Stimulated activated naive CD4-positive, alpha-beta T cell treated with Interleukin-2 at 50 U/mL for 16 hours (primary cell): ENCODE results near the gene SLC17A6.

Experiments
- DNase-seq: peaks from one replicate; lab custom pipeline; 2025; lab: John Stamatoyannopoulos, UW

SLC17A6 gene

DNA sequence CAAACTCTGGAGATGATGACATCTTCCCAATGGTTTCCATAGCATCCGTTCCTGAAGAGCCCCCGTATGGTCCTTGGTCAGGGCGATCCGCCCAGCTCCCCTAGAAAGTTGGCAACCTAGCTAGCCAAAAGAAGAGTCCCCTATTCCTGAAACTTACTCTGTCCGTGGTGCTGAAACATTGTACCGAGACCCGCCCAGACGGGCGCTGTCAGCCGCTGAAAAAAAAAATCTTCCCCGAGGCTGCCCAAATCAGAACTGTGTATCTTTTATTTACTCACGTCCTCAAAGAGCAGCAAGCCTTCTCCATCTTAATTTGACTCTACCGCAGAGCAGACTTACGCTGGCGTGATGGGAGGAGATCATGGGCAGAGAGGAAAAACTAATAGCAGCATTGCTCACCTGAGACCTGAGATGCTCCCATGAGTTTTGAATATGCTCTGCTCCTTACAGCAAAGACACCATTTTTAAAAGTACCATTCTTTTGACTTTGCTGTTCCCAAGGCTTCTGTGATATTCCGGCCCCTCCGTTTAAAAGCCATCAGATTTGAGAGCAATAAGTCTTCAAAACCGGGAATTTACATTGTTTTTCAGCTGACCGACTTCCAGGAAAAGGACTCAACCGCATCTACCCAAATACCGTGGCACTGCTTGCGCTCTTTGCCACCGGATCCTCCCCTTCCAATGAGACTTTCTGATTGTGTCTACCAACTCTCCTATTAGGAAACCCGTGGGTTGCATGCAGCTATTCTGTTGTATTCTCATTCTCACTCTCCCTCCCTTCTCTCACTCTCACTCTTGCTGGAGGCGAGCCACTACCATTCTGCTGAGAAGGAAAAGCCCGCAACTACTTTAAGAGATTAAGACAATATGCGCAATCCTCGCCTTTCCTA lies at the start of gene SLC17A6:
Gene SLC17A6, plus strand, starts transcription at position 786 of the 890 bp plus-strand sequence. CDS start 153 bp downstream, outside the sequence.
- no peak for DNase-seq

DNA sequence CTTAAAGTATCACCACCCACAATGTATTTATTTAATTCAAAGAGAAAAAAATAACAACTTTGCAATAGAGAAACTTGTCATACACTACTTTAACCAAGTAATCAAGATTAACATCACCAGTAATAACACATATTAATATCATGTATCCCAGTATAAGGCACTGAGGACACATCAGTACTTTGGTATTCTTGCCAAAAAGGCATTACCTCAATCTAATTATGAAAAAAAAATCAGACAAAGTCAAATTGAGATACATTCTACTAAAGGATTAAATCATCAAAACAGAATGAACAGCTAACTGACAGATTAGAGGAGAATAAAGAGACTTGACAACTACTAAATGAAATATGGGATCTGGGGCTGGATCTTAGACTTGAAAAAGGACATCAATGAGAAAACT lies 35.8 kb upstream of the SLC17A6 start:
- DNase-seq, result no peak

DNA sequence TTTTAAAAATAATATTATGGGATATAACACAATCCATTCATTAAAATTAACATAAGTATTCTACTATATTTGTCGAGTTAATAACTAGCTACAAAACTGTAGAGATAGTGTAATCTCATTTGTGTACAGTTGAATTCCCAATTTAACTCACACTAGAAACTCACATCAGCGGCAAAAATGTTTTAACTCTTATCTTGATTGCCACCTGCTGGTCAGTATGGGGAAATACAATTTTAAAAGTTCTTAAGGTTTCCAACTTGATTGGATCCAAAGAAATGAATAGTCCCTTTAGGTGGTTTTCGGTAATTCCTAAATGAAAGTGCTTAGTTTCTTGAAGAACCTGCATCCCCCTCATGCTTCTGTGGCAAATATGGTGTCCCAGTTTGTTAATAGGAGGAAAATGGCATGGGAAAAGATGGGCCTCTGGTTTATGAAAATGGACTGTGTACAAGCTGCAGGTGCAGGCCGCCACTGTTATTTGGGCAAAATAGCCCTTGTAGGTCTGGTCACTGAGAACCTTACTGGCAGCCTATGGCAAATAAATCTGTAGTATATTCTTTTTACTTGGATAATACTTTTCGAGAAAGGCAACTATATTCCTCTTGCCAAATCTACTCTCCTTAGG lies 33.7 kb upstream of the SLC17A6 start:
- DNase-seq, result no peak

DNA sequence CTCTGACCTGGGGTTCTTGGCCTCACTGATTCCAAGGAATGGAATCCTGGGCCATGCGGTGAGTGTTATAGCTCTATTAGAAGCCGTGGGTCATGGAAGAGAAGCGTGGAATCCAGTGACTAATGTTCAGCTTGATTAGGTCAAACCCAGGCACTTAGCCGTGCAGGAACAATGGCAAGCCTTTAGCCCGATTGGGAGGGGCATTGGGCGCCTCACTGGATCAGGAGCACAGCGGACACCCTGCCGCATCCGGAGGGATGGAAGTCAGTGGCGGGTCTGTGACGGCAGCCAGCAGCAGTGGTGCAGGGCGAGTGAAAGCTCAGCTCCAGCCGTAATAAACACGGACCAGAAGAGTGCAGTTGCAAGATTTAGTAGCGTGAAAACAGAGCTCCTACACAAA lies 20.5 kb upstream of the SLC17A6 start:
- DNase-seq, result no peak

DNA sequence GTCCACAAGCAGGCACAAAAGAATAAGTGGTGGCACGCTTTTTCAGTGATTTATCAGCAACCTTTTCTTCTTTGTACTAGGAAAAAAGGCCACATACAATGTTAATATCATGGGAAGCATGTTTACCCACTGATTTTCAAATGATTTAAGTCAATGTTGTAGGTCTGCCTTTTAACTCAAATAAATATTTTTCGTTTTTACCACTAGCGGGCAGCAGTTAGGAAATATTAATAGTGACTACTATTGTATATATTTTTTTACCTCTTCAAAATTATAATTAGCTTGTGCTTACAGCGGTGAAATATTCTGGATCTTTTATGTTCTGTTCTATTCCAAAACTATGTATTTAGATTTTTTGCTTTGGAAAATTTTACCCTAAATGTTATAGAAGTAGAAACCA lies 6.4 kb upstream of the SLC17A6 start:
- no peak for DNase-seq

DNA sequence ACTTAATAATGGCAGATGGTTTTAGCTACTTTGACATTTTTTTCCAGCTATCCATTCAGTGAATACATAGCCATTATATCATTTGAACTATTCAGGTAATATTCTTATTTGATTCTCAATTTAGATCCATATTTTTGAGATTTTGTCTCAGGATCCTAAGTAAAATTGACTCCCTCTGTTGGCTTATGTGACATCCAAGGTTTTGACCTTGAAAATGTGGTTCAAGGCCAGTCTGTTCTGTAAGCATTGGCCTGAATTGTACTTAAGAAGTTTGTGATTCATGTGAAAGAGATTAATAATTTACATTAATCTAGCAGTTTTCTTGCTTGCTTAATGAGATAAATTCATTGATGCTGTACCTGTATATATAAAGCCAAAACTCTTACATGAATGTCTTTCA lies 1.6 kb upstream of the SLC17A6 start:
- no peak for DNase-seq

DNA sequence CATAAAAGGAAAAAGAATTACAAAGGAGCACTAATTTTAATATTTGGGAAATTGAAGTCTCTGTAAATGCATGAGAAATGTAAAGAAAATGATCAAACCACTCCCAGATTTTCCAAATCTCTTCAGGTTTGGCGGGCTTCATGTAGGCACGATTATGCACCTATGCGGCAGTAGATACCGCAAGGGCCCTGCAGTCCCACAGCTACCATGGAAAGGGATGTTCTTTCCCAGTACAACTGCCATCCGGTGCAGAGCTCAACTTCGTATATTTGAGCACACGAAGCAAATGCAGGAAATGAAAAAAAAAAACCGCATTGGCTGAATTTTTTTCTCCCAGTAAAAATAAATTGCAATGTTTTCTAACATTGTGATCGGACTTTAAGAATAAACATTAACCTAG lies 1.4 kb downstream of the SLC17A6 start:
- no peak for DNase-seq

DNA sequence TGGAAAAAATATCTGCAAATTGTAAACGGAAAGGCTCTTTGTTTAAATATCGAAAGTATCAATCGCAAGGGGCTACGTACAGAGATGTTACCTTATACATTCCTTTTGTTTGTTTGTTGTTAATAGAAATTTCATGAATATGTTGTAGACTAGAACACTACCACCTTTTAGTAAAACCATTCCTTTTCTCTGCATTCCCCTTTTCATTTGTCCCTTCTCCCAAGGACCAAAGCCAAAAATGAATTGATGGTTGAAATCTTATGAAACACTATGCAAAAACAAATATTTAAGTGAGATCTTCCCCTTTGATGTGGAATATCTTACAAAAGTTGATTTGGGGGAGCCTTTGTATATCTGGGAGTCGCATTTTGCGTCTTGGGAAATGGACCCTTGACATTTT lies 2.1 kb downstream of the SLC17A6 start:
- DNase-seq, result no peak

DNA sequence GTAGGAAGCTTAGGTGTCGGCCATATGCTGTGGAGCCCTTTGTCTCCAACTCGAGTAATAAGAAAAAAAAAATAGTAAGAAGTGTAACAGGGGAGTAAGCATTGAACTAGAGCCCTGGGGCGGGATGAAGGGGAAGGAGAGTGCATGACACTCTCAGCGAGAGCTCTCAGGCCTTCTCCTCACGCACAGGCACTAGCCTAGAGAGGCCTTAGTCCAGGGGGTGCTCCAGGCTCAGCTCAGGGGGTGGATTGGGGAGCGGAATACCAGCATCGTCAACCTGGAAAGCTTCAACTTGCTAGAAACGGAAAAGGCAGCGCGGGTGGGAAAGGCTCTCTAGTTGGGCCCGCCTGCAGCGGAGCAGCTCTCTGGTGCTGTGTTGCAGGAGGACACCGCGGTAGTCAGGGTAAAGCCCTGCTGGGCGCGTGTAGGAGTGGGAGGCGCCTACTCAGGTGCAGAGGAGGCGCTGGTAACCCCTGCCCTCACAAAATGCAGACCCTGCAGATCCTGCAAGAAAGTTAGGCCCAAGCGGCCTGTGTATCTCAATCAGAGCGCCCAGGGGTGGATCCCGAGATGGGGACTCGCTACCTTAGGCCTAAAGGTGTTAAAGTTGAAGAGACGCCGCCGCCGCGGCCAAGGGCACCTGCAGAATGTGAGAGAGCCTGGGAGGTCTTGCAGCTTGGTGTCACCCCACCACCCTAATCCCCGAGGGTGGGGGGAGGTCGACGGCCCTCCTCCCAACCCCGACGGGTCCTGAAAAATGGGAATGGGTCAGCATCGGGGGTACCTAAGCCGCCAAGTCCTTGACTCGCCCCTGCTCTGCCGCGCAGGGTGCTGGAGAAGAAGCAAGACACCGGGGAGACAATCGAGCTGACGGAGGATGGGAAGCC lies 2.8 kb downstream of the SLC17A6 start:
- no peak for DNase-seq

DNA sequence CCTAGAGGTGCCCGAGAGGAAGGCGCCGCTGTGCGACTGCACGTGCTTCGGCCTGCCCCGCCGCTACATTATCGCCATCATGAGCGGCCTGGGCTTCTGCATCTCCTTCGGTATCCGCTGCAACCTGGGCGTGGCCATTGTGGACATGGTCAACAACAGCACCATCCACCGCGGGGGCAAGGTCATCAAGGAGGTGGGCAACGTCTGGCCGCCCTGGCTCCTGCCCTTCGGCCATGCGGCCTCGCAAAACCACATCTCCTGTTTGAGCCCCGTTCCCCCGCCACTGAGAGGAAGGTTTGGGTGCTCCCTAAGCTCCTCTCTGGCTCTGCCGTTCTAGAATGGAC lies 3.4 kb downstream of the SLC17A6 start:
- no peak for DNase-seq

DNA sequence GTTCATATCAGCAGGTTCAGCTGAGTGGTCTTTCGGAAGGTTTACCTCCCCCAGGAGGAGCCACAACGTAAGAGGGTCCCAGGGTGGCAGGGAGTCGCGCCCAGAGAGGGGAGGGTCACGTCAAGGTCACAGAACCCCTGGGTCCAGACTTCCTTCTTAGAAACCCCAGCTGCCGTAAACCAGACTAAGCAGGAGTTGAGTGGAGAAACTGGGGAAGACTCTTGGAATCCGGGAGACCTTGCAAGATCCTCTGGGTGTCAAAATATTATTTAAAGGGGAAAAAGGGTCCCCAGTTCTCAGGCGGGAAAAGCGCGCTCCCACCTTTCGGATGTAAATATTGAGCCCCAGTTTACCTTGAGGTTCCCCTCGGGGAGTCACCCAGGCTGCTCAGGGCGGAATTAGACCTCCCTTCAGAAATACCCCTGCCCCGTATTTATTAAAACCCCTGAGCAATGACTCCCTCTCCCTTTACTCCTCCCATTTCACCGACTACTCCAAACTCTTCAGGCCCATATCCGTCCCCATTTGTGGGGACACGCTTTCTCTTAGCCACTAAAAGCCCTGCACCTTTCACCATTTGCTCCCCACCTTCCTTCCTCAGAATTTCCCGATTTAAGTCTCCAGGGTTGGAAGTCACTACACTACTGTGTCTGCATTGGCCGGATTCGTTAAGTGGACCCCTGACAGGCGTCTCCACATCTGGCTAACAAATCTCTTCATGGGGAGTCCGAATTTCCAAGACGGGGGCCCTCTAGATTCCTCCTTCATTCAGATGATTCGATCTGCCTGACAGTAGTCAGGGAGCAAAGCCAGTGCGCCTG lies 4.2 kb downstream of the SLC17A6 start:
- no peak for DNase-seq

DNA sequence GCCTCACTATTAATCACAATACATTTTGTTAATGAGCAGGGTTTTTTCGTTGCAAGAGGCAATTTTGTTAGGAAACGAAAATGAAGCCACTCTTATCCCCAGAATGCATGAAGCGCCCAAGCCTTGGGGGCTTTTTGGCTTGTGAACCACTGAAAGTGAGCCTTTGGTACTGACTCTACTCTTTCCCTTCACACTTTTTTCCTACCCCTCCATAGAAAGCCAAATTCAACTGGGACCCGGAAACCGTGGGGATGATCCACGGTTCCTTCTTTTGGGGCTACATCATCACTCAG lies 4.8 kb downstream of the SLC17A6 start:
- DNase-seq, result no peak

DNA sequence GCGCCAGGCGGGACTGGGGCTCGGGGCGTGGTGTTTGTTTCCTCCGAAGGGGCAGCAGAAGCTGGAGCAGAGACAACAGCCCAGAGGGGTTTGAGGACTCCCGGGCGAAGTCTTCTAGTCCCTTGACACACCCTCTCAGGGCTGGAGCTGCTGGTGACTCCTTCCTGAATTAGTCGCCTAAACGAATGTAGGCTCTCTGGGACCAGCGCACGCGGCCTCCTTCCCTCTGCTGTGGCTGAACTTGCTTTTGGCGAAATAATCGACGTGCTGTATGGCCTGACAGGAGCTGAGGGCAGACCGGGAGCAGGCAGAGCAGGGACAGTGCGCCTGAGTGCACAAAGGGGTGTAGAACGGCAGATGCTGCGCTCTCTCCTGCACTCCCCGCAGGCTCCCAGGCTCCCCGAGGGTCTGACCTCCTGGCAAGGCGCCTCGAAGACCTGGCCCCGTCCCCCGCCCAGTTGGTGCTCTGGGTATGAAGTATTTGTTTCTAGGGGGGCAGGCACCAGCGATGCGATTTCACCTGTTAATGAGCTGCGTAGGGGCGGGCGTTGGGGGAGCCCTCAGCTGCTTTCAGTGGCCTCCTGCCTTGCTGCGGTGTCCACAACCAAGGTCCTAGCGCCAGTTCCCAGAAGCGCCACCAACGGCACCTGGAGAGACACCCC lies 5.3 kb downstream of the SLC17A6 start:
- no peak for DNase-seq

DNA sequence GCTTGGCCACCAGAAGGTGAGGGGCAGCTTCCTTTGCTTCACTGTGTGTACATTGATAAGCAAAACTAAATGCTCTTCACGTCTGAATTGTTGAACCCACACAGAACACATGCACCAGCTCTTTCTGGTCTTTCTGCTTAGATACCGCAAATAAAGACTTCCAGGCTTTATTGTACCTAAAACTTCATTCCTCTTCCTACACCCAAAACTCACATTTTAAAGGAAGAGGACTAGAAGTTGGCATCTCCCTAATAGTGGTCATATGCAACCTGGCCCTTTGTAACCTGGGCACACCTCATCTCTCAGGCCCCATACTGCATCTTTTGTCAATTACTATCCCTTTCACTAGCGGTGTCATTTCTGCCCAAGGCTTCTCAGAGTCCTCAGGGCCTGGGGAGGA lies 5.9 kb downstream of the SLC17A6 start:
- DNase-seq, result no peak

DNA sequence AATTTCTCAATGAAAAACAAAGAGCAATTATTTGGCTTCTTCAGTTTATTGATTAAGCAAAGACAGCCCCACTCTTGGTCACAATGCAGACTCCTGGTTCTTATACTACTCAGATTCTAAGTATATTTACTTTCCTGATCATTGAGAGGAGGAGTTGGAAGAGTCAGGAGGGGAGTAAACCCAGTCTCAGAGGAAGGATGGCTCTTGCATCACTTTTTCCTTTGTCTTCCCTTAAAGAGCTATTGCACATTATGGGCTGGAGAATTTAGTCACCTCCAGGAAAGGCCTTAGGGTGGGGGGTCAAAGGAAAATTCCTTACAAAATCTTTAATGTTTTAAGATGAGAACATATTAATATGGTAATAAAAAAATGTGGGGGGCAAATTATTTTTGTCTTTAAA lies 8.1 kb downstream of the SLC17A6 start:
- no peak for DNase-seq

DNA sequence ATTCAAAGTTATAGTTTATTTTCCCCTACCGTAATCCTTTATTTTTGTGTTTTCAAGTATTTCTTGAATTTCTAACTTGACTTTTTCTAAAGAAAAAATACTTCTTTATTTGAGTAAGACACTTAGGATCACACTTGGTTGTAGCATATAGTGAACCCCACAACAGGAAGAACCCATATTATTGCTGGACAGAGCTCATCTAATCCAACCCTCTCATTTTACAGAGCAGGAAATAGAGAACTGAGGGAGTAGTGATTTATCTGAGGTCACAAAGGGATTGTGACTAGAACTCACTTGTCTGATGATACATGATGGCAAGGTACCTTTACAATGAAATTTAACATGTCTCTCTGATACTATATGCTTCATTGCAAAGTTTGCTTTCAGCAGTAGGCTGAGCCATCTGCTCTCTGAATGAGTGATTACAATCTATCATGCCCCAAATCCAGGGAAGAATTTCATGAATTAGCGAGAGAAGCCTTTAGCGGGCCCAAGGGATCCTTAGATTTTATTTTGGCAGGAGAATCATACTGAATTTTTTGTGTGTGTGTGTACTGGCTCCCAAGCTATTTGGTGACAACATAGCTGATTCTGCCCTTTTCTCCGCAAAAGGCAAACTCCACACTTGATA lies 9.8 kb downstream of the SLC17A6 start:
- DNase-seq, result no peak

DNA sequence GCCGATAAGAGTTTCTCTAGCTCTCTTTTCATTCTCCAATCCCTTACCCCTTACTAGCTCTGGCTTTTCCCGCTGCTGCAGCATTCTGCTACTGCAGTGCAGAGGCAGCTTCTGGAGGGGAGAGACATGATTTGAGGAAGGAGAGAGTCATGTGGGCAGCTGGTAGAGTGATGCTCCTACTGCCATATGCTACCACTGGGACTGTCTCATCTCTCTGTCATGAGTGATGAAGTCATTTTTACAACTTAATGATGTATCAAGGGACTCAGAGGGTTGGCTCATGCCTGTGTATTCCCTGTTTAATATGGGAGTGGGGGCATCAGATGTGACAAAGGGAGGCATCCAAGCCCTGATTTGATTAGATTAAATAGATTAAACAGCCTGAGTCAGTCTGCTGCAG lies 11.3 kb downstream of the SLC17A6 start:
- no peak for DNase-seq

DNA sequence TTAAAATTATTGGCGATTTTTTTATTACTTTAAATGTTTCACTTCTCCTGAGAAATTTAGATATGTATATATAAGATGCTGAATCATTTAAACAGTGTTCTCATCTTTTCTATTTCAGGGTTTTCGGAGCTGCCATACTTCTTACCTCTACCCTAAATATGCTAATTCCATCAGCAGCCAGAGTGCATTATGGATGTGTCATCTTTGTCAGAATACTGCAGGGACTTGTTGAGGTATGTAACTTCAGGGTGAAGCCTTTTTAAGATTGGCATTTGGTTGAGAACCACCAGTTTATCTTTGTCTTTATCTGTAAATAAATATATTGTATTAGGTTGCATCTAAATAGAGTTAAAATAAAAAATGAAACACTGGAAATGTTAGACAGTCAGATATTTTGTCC lies 21.1 kb downstream of the SLC17A6 start:
- DNase-seq, result no peak

DNA sequence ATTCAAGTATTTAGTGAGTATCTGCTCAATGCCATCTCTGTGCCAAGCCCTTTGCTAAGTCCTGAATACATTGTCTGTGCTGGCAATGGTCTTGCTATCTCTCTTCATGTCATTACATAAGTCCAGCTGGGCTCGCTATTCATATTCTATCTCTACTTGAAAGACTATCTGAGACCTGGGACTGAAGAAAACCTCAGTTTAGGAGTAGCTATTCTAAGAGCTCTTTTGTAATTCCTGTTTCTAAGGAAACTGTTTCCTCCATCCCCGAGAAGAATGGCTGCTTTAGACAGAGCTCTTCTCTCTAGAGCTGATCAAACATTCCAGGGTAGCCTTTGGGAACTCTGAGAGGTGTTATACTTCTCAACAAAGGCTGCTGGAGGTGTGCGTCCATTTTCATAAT lies 33.0 kb downstream of the SLC17A6 start:
- DNase-seq, result no peak

DNA sequence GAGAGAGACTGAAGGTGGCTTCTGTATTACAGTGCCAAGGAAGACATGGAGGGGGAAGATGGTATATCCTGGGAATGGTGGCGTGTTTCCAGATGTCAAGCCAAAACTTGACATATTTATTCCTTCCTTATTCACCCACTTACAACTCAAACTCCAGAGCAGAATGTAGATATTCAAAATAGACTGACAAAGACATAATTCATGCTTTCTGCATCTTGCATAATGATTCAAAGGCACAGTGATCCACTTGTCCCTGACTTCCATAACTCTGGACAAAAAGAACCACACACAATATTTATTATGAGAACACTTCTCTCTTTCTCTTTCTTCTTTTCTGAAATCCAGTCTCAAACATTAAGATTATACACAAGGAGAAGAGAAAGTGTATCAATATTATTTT lies 48.9 kb downstream of the SLC17A6 start:
- DNase-seq, result no peak
